ENCODE data around the gene DNAJA1.
"Not testable (repeated sequence)": the region's sequence is repeated elsewhere in the genome, so short reads cannot be mapped to it uniquely, and the experiment has no call there.

The DNAJA1 gene

DNA sequence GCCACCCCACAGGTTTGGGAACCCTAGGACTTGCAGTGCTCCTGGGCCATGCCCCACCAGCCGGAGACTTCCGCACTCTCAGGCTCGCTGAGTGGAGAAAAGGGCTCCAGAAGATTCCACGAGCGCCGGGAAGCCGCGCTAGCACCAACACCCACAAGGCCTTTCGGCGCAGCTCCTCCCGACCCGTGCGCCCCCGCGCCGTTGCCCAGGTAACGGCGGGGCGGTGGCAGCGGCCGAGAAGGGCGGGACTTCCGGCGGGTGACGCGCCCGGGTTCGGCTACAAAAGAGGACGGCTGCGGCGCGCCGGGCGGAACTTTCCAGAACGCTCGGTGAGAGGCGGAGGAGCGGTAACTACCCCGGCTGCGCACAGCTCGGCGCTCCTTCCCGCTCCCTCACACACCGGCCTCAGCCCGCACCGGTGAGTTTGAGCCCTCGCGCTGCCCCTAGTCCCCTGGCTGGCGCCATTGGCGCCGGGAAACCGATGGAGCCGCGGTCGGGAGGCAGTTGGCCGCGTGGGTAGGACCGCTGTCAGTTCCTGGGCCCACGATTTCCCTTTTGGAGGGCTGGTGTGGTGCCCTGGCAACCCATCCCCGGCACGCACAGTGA, at the start of gene DNAJA1:
DNAJA1 (plus strand) TSS at position 308 of the 606 bp plus-strand sequence. CDS start 1,212 bp downstream, outside the sequence.
- peak; percentile 96 for DNase-seq

DNA sequence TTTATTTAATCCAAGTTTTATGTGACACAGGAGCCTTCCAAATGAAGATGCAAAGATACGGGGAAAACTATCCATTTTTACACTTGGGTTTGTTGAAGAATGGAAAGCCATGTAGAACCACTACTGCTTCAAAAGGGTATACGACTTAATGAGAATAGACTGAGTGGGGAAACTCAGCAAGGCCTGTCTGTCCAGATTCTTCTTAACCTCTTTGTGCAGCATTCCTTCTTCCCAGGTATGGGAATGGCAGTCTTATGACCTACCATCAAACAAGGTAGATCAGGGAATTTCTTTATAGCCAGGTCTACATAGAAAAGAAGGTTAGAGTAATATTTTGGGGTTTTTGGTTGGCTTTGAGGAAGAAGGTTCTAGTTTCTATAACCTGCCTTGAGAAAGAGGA, 47.0 kb upstream of the DNAJA1 start:
- DNase-seq = no peak

DNA sequence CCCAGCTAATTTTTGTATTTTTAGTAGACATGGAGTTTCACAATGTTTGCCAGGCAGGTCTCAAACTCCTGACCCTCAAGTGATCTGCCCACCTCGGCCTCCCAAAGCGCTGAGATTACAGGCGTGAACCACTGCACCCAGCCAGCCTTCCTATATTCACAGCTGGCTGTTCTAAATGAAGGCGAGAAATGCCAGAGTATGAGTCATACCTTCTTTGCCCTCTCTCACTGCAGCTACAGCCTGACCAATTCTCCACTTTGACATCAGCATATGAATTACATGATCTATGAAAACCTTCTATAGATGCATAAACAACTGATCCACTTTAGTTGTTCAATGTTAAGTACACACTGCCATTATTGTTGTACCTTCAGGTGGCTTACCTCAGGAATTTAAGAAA, 38.1 kb upstream of the DNAJA1 start:
- DNase-seq = no peak

DNA sequence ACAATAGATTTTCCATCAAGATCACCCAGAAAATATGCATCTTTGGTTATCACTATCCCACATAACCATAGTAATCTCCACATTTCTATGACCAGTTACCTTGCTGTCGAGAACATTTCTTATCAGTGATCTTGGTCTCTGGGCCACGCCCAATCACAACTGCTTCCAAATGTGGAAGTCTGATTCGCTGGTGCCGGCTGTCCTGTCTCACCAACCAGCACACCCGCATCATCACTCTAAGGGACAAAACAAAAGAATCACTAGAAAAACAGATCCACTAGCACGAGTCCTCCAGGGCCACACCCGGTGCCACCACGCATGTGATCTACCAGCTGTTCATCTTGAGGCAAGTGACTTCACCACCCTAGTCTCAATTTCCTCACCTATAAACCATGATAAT, 35.4 kb upstream of the DNAJA1 start:
- DNase-seq = no peak

DNA sequence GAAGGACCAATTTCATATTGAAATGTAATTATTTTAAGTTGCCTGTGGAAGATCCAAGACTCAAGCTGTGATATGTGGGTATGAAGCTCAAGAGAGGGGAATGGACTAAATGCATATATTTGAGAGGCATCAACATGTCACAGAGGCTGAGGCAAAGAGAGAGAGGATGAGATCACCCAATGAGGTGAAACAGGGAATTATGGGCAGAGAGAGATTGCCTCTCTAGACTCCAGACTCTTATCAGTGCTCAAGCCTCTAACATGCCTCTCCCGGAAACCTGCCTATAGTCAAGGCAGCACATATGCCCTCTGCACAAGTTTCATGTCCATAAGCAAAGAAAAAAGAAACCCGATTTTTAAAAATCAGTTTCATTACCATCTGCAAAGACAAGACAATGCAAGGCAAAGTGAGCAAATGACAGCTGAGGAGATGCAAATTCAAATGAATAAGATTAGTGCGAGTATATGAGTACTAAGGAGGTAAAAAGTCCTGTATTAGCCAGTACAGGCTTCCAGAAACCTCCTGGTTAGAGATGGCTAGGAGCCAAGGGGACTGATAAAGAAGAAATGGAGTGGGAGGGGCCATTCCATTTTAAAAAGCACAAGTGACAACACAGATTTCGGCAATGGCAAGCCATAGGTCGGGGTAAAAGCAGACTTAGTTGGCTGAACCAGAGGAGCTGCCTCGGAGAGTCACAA, 33.0 kb upstream of the DNAJA1 start:
- DNase-seq = no peak

DNA sequence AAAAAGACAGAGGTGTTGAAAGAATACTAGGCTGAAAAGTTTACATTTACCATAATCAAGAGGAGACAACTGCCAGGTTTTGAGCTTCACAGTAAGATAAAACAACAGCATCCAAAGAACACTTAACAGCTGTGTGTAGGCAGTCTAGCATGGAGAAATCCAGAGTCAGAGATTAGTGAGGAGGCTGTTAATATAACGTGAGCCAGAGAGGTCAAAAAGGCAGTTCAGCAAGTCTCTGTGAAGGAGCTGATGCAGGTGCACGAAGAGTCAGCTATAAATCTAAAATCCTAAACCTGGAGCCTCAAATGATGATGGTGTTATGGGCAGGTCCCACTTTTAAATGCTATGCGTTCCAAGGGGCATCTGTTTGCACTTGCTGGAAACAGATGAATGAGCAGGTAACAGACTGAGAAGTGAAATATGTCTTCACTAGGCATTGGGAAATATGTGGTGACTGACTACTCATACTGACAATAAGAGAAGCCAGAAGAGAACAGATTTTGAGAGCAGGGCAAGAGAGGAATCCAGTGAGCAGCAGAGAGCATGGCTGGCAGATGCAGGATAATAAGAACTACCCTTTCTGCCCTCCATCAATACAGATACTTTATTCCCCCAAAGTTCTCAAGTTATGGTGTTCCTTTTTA, 32.4 kb upstream of the DNAJA1 start:
- no peak for DNase-seq

DNA sequence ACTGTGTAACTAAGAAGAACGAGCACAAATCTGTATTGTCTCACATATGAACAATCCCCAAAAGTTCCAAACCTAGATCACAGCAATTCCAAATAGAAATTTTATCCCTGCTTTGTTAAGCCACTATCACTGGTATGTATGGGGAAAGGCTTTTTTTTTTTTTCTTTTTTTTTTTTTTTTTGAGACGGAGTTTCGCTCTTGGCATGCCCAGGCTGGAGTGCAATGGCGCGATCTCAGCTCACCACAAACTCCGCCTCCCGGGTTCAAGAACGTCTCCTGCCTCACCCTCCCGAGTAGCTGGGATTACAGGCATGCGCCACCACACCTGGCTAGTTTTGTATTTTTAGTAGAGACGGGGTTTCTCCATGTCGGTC, 24.4 kb upstream of the DNAJA1 start:
- DNase-seq = peak; percentile 50

DNA sequence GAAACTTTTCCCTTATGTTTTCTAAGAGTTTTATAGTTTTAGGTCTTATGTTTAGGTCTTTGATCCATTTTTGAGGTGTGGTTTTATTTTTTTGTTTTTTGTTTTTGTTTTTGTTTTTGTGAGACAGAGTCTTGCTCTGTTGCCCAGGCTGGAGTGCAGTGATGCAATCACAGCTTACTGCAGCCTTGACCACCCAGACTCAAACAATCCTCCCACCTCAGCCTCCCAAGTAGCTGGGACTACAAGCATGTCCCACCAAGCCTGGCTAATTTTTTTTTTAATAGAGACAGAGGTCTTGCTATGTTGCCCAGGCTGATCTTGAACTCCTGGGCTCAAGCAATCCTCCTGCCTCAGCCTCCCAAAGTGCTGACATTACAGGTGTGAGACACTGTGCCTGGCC, 19.7 kb upstream of the DNAJA1 start:
- DNase-seq = not testable (repeated sequence)

DNA sequence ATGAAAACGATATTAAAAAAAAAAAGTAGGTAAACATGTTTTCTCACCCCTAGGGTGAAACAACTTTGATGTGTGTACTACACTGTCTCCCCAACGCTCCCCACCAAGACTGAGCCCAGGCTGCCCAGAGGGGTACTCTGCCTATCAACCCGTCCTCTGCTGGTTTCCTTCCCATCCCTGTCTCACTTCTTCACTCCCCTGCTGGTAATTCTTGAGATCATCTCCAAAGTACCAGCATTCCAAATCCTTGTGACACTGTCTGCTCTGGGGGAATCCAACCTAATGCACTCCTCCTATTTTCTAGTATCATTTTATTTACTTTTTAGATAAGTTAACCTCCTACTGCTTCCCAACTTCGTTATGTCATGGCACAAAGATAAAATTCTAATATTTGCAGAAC, 17.3 kb upstream of the DNAJA1 start:
- no peak for DNase-seq

DNA sequence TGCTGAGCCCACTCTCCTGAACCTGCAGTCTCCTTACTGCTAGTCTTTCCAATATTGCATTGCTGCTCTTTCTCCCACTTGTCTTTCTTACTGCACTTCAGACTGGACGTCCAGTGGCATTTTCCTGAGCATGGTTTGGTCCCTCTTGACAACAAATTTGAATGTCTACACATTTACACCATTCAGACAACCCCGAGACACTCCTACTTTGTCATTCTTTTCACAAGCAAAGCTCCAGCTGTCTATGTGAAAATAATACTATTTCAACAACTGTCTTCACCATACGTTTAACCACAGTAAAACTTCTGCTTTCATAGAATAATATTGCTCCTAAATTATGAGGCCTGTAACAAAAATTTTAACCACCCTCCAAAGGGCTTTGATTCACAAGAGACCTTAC, 13.2 kb upstream of the DNAJA1 start:
- no peak for DNase-seq

DNA sequence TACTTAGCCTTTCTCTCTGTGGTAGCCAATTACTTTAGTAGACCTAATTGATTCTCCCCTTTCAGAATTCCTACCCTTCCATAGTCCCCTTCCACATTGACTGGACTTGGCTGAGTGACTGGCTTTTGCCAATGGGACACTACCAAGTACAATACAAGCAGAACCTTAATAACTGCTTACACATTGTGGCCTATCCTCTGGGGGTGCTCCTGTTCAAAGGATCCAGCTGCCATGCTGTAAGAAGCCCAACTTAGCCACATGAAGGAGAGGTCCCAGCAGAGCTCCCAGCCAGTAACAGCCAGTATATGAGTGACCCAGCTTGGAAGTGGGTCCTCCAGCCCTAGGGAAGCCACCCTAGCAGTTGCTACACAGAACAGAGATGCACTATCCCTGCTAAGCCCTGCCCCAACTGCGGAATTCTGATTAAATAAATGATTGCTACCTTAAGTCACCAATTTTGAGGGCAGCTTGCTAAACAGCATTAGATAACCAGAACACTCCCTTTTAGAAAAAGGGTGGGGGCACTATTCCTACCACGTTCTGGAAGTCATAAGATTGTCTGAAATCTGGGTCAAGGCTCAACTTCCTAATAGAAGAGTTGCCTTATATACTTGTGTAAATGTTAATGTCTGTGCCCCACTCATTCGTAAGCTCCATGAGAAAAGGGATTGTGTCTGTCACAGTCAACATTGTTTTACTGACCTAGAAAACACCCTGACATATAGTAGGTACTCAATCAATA, 12.6 kb upstream of the DNAJA1 start:
- DNase-seq = no peak

DNA sequence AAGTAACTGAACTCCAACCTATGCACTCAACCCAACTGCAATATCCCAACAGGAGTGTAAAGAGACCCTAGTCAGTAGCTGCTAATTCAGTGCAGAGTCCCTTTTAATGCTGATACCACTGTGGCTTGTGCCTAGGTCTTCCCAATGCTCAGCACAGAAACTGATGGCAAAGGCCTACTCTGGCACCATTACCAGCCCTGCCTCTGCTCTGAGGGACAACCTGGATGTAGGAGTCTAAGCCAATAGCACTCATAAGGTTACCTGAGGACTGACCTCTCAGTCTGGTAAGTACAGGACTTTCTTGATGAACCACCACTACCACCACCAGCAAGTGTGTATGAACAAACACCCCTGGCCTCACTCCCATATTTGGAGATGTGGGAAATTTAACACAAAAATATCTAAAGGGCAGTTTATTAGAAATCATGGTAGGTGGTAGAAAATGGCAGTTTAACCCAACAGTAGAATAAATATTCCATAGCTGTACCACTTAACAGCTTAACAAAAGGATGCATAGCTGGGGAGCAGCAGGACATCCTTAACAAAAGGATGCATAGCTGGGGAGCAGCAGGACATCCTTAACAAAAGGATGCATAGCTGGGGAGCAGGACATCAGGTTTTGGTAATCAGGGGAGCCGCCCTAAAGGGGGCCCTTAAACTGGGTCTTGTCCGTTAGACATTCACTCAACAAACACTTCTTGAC, 11.0 kb upstream of the DNAJA1 start:
- no peak for DNase-seq

DNA sequence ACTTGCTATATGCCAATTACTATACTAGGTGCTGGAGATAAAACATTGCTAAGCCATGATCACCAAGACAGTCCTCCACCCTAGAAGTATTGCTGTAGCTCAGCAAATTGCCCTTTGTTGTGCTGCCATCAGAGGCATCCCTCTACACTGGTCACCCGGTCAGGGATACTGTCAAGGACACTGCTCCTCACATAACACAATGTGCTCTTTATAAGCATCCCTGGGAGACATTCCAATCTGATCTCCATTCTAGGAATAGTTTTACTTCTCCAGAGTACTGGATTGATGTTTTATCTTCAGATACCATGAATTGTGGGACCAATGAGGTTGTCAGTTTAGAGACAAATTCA, 10.4 kb upstream of the DNAJA1 start:
- DNase-seq = no peak

DNA sequence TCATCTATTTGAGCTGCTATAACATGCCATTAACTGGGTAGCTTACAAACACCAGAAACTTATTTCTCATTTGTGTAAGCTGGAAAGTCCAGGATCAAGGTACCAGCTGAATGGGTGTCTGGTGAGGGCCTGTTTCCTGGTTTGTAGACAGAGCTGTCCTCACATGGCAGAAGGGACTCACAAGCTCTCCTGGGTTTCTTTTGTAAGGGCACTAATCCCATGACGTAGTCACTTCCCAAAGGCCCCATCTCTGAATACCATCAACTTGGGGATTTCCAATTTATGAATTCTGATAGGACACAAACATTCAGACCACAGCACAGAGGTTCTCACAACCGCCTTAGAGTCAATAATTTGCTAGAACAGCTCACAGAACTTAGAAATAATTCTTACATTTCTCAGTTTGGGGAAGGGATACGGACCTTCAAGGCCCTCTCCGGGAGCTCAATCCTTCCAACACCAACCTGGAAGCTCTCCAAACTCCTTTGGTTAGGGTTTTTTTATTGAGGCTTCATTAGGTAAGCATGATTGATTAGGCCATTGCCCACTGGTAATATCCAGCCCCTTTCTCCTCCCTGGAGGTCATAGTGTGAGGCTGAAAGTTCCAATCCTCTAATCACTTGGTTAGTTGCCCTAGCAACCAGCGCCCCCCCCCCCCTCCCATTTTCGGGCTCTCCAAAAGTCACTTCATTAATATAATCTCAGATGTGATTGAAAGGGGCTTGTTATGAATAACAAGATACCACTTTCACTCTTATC, 7.6 kb upstream of the DNAJA1 start:
- no peak for DNase-seq

DNA sequence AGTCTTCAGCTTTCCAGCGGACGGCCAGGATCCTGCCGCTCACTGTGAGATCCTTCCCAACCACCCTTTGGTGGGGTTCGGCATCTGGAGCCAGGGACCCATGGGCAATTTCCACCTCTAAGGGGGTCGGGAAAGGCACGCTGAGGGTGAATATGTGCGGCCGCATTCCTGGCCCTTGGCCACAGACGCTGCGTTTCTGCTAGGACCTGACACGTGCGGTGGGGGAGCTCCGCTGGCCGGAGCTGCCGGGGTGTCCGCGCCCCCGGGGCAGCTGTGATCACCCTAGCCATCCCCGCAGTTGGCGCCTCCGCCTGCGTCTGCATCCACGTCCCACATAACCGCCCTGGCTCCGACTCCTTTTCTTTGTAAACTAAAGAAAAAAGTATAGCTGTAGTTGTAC, 5.3 kb upstream of the DNAJA1 start:
- DNase-seq = no peak

DNA sequence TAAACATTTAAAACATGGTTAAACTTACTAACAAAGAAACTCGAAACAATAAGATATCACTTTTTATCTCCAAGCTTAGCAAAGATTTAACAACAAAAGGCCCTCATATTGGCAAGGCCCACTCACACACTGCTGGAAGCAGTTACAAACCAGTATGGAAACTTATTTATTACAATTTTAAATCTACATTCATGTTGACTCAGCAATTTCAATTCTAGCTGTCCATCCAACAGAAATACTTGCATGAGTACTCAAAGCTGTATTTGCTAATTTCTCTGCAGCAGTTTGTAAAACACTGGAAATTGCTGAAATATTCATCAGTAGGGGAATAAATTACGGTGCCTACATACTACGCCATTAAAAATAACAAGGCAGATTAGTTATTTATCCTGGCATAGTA, 2.8 kb upstream of the DNAJA1 start:
- DNase-seq = no peak

DNA sequence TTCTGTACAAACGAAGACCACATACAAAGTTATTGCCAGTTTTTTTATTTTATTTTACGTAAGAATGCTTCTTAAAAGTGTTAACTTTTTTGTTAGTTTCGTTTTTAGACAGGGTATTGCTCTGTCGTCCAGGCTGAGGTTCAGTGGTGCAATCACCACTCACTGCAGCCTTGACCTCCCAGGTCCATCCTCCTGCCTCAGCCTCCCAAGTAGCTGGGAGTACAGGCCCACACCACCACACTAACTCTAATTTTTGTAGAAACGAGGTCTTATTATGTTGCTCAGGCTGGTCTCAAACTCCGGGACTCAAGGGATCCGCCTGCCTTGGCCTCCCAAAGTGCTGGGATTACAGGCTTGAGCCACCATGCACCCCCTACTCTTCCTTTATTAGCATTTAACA, 2.3 kb upstream of the DNAJA1 start:
- DNase-seq = no peak

DNA sequence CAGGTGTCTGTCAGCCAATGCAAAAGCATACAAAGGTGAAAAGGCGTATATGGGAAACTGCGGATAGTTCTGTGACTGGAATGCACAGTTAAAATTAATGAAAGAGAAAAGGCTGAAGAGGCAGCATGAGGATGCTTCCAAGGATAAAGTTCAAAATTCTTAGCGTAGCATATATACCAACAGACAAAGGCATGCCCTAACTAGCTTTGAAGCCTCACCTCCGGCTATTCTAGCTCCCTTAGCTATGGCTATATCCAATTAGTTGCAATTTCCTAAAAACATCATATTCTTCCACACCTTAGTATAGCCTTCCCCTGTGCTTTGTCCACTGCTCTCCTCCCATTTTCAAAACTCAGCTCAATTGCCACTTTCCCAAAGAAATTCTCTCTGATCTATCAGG, 1.4 kb upstream of the DNAJA1 start:
- no peak for DNase-seq

DNA sequence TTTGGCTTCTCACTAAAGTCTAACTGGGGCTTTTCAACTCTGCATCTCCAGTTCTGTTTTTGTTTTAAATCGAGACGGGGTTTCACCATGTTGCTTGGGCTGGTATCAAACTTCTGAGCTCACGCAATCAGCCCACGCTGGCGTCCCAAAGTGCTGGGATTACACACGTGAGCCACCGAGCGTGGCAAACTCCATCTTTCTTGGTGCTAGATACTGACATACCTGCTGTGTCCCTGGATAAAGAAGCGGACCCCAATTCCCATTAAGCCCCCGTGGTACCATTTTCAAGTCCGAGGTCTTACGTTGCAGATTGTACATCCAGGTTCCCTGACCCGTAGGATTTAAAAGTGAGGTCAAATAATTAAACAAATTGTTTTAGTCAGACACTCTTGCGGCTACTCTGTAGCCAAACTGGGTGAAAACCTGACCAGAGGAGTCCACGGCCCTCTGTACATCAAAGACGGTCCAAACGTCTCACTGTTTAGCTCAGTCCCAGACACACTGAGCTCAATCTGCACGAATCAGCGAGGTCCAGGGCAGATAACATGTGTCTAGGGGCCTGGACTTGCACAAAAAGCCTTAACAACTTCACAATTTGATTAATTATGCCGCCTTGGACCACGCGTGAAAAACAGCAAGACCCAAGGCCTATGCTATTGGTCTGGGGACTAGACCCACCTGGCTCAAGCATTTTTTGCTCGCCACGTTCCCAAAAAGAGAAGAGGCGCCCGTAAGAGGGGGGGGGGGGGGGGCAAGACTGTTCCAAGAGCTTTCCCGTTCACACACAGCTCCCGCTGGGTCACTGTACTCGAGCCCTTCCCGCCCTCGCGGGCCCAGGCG, 727 bp upstream of the DNAJA1 start:
- DNase-seq = no peak

DNA sequence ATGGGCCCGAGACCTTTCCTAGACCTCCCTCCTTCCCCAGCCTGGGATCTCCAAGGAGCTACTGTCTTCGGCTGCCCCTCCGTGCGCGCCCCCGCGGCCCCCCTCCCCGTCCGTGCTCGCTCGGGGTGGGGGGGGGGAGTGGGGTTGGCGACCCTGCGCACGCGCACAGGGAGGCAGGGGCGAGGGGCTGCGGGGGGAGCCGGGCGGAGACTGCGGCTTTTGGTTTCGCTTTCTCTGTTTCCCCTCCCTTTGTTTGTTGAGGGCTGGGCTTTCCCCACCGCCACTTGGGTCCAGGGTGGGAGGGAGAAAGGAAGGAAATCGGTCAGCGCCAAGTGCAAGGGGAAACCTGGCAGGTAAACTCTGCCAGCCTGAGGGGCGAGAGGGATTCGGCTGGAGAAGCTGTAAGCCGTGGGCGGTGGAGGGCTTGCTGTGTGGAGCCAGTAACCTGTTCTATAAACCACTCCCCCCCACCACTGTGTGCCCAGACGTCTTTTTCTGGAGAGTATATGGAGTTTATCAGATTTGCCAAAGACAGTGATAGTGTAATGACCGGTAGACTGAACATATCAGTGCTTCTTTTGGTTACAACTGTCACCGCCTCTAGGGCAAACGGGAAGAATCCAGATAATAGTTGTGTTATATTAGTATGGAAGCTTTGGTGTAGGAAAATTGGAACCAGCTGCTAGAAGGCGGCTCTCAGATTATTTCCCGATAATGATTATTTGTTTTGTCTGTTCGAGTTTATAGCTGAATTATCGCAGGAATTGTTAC, 684 bp downstream of the DNAJA1 start:
- DNase-seq = peak; percentile 84

Data from stimulated activated CD8-positive, alpha-beta memory T cell treated with anti-CD3 and anti-CD28 coated beads, Interleukin-4, amount 100 ng/mL, for 48 hours (primary cell).